Measurements from ENCODE around the gene CDC42BPB.

The CDC42BPB gene

DNA sequence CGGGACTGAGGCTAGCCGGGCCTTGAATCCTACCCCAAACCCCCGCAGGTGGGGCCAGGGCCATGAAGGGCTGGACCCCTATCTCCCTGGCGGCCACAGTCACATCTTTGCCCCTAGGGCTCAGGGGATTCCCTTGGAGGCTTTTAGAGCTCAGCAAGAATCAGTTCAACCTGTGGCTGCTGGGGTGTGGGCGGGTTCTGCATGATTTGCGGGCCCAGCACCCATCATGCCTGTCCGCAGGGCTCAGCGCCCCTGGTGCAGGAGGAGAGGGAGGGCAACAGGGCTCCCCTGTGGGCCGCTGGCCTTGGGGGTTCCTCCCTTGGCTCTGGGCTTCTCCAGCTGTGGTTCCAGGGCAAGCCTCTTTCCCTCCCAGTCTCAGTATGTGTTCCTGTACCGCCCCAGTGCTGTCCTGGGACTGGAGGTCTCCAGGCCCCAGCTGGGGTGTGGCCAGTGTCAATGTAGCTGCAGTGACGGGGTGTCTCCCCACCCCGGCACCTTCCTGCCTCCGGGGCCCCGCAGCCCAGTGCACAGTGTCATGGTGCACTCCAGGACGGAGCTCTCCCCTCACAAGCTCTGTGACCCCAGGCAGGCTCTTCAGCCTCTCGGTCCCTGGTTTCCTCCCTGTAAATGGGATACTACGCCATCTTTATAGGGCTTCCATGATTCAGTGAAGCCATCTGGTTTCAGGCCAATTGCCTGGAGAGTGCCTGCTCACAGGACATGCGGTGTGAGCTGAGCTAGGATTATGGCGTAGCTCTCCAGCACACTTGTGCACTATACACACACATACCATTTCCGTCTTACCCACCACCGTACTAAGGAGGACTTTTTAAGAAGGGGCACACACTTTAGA is 16.8 kb upstream of the CDC42BPB start:
- DNase-seq (ENCODE audit: low read depth) = no peak

- DNase-seq (ENCODE audit: low read depth) = no peak
These were observed 16.1 kb upstream of the CDC42BPB start for GRCh38 chr14:103073367-103073875.

DNA sequence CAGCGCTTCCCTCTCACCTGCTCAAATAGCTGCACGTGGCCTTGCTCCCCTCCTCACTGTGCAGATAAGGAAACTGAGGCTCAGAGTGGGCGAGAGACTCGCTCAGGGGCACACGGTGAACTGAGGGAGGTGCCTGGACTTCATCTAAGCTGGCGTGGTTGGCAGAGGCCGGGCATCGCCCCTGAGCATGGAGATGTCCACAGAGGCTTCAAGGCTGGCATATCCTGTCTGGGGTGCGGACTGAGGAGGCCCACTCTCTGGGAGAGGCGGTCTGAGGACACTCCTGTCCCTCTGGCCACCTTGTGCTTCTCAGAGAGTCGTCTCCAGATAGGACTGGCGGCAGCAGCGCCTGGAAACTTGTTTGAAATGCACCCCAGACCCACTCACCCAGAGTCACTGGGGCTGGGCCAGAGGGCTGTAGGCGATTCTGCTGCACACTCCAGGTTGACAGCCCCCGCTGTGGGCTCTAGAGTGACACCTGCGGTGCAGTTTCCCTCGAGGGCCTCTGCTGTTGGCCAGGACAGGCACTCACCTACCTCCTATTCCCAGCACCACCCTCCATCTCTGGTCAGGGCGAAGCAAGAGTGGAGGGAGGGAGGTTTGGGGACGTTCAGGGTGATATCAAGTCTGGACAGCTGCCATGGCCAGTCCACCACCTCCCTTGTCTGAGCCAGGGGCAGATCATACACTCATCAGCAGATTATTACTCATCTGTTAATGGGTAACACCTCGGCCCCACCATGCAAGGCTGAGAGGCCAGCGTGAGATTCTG is 15.4 kb upstream of the CDC42BPB start:
- DNase-seq (ENCODE audit: low read depth) = no peak

GRCh38 chr14:103071544-103072251 is 14.3 kb upstream of the CDC42BPB start:
- DNase-seq (ENCODE audit: low read depth) = no peak

GRCh38 chr14:103070971-103071542 is 13.7 kb upstream of the CDC42BPB start:
- no peak for DNase-seq (ENCODE audit: low read depth)

DNA sequence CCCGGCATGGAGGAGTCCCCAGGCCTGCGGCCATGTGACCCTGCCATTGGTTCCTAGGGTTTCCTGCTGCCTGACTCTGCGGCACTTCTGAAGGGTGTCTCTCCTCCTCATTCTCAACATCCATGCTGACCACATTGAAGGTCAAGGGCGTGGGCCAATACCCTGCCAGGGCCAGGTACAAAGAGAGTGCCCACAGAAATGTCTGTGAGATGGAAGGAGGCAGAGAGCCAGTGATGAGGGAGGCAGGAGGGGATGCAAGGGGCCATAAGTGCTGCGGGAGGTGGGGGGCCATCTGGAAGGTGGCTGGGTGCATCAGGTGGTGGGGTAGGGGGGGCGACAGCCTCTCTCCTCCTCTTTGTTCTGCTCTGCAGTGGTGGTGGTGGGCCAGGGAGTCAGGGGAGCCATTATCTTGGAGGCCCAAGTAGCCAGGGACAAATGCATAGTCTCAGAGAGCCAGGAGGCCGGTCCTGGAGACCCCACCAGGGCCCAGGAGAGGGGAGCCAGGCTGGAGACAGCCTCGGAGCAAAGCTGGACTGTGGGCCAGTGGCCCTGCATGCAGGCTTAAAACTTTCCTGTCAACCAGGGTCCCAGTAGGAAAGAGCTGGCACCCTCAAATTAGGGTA is 13.0 kb upstream of the CDC42BPB start:
- DNase-seq (ENCODE audit: low read depth) = no peak

- DNase-seq (ENCODE audit: low read depth) = no peak
These were observed 11.2 kb upstream of the CDC42BPB start for GRCh38 chr14:103068351-103069073.

DNA sequence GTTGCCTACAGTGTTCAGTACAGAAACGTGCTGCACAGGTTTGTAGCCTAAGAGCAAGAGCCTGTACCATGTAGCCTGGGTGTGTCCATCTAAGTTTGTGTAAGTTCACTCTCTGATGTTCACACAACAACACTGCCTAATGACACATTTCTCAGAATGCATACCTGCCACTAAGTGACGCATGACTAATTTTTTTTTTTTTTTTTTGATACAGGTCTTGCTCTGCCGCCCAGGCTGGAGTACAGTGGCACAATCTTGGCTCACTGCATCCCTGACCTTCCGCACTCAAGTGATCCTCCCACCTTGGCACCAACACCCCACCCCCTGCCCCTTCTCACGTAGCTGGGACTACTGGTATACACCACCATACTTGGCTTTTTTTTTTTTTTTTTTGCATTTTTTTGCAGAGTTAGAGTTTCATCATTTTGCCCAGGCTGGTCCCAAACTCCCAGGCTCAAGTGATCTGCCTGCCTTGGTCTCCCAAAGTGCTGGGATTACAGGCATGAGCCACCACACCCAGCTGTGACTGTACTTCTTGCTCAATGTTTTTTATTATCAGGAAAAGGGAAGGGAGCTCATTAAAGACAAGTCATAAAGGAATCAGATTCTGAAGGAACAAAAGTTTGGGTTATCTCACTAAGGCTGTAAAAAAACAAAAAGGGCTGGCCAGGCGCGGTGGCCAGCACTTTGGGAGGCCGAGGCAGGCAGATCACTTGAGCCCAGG is 10.0 kb upstream of the CDC42BPB start:
- no peak for DNase-seq (ENCODE audit: low read depth)

GRCh38 chr14:103066399-103066798 is 9.1 kb upstream of the CDC42BPB start:
- no peak for DNase-seq (ENCODE audit: low read depth)

GRCh38 chr14:103065861-103066260 is 8.5 kb upstream of the CDC42BPB start:
- DNase-seq (ENCODE audit: low read depth) = no peak

GRCh38 chr14:103064978-103065377 is 7.6 kb upstream of the CDC42BPB start:
- no peak for DNase-seq (ENCODE audit: low read depth)

GRCh38 chr14:103064436-103064835 is 7.1 kb upstream of the CDC42BPB start:
- no peak for DNase-seq (ENCODE audit: low read depth)

- DNase-seq (ENCODE audit: low read depth) = no peak
These were observed 4.2 kb upstream of the CDC42BPB start for GRCh38 chr14:103061482-103061976.

DNA sequence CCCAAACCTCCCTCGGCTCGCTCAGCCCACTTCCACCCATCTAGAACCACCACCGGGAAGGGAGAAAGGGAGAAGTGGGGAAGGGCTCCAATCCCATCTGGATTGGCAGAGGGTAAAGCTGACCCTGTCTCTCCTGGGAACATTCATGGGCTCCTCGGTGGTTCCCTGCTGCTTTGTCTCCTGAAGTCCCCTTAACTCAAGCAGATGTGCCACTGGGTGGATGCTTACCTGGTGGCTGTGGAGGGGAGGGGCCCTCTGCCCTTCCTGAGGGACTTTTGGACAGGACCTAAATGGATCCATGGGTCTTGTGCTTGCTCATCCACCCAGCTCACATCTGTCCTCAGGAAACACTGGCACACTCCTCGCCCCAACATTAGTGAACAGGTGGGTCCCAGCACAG is 2.2 kb upstream of the CDC42BPB start:
- no peak for DNase-seq (ENCODE audit: low read depth)

DNA sequence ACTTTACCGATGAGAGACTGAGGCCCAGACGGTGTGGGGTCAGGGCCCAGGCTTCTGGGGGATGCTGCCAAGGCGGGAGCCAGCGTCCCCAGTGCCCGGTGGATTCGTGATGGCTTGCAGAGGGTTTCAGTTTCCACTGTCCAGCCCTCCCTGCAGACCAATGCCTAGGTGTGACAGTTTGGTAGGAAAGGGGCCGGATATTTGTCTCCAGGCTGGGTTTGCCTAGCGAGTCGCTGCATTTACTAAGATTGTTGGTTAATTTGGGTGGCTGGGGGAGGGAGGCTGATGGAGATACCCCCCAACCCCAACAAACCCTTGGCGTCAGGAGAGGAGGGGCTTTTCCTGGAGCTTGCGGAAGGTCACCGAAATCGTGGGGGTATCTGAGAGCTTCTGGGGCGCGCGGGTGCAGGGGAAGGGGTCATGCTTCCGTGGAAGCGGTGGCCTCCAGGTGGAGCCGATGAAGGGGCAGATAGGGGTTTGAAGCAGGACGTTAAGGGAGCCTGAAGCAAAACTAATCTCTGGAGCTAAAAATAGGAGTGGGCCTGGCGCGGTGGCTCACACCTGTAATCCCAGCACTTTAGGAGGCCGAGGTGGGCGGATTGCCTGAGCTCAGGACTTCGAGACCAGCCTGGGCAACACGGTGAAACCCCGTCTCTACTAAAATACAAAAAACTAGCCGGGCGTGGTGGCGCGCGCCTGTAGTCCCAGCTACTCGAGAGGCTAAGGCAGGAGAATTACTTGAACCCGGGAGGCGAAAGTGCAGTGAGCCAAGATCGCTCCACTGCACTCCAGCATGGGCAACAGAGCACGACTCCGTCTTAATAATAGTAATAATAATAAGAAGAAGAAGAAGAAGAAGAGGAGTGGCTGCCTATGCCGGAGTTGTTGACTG is 1.1 kb upstream of the CDC42BPB start:
- no peak for DNase-seq (ENCODE audit: low read depth)

DNA sequence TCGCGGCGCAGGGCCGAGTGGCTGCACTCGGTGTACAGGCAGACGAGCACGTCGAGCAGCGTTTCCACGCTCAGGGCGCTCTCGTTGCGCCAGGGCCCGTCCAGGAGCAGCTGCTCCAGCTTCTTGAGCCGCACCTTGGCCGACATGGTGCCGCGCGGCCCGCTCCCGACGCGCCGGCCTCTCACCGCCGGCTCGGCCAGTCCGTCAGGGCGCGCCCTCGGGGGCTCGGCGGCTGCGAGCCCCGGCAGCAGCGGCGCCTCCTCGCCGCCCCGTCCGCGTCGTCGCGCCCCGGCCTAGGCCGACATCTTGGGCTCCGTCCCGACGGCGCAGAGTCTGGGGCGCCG is 349 bp downstream of the CDC42BPB start:
- DNase-seq (ENCODE audit: low read depth) = no peak

DNA sequence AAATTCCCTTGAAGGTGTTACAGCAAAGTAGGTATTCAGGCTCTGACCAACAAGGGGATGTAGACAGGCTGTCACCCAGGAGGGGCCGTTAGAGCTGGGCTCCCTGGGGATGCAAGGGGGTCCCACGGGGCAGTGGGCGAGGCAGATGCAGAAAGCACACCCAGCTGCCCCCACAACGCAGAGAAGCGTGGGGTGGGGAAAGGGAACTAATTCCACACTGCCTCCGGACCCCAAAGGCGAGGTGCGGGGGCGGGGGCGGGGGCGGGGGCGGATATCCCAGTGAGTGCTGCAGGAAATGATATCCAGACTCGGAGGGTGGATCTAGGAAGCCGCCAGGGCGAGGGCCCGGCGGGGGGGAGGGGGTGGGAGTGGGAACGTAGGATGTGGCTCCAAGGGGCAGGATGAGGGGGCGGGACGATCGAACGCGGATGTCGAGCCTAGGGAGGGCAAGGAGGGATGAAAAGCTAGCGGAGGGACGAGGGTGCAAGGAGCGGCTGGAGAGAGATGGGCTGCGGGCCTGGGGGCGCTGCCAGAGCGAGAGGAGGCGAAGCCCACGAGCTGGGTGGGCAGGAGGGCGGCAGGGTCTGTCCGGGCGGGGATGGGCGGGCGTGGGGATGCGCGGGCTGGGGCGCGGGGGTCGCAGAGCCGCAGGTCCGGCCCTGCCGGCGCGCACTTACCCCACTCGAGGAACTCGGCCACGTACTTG is 874 bp downstream of the CDC42BPB start:
- DNase-seq (ENCODE audit: low read depth) = no peak

DNA sequence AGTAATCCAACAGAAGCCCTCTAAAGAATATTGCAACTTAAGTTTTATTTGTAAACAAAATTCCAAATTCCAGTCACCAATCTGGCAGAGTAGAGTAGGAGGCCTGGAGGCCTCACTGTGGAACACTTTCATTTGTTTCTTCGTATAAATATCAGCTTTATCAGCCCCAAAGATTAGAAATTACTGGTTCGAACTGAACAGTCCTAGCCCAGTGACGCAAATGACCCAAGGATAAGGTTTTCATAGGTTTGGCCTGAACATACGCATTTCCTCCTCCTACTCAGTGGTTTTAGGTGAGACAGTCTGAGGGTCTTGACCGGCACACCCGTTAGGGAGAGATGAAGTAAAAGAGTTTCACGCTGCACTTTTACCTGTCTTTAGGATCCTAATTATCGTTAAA is 1.7 kb downstream of the CDC42BPB start:
- DNase-seq (ENCODE audit: low read depth) = no peak

- no peak for DNase-seq (ENCODE audit: low read depth)
These were observed 4.9 kb downstream of the CDC42BPB start for GRCh38 chr14:103052407-103052806.

All from T-helper 22 cell (primary cell).